ENCODE measurements around the gene KYAT1.

KYAT1 gene

GRCh38 chr9:128881884-128882676, at the start of gene KYAT1, which contains the start of gene LRRC8A:
TSS of gene KYAT1 (minus strand) at chr9:128881950. CDS start at chr9:128845405, 36,545 bp downstream.
TSS of gene LRRC8A (plus strand) at chr9:128882133. CDS start at chr9:128907165, 25,032 bp downstream.
- peak; percentile 99 for DNase-seq (ENCODE audit: low read depth)
- peak within 1 kb of the TSS; percentile 94 for H3K9ac ChIP-seq (ENCODE audit: low read length)
- H3K4me1 ChIP-seq (ENCODE audit: control insufficient read depth, insufficient read depth, low read length): peaks cover 12% of the 10 kb centered on the region
- H3K36me3 ChIP-seq (ENCODE audit: control insufficient read depth, insufficient read depth, low read length, severe bottlenecking): peaks cover 11% of the 10 kb centered on the region
- H3K4me3 ChIP-seq (ENCODE audit: low read length): peak within 1 kb of the TSS; percentile 95
- no peaks in the 10 kb centered on the region for H3K27me3 ChIP-seq (replicated peaks; ENCODE audit: control insufficient read depth, insufficient read depth, low read length)
- no peaks in the 10 kb centered on the region for H3K9me3 ChIP-seq (ENCODE audit: control insufficient read depth, low read length)

- Histone ChIP-seq H3K27me3 (replicated peaks; ENCODE audit: control insufficient read depth, insufficient read depth, low read length) (no peaks in the 10 kb centered on the region), H3K9me3 (ENCODE audit: control insufficient read depth, low read length) (no peaks in the 10 kb centered on the region), H3K36me3 (ENCODE audit: control insufficient read depth, insufficient read depth, low read length, severe bottlenecking) (no peaks in the 10 kb centered on the region), H3K4me3 (ENCODE audit: low read length) (no peak overlapping the region), H3K4me1 (ENCODE audit: control insufficient read depth, insufficient read depth, low read length) (no peaks in the 10 kb centered on the region), H3K9ac (ENCODE audit: low read length) (no peak overlapping the region)
- no peak for DNase-seq (ENCODE audit: low read depth)
These were observed 47.8 kb upstream of the KYAT1 start for GRCh38 chr9:128929560-128929959.

- Histone ChIP-seq H3K27me3 (replicated peaks; ENCODE audit: control insufficient read depth, insufficient read depth, low read length) (no peaks in the 10 kb centered on the region), H3K4me3 (ENCODE audit: low read length) (no peak overlapping the region), H3K36me3 (ENCODE audit: control insufficient read depth, insufficient read depth, low read length, severe bottlenecking) (no peaks in the 10 kb centered on the region), H3K9ac (ENCODE audit: low read length) (no peak overlapping the region), H3K4me1 (ENCODE audit: control insufficient read depth, insufficient read depth, low read length) (no peaks in the 10 kb centered on the region), H3K9me3 (ENCODE audit: control insufficient read depth, low read length) (no peaks in the 10 kb centered on the region)
- no peak for DNase-seq (ENCODE audit: low read depth)
These were observed 46.9 kb upstream of the KYAT1 start for GRCh38 chr9:128928624-128929023.

- Histone ChIP-seq H3K4me3 (ENCODE audit: low read length) (no peak overlapping the region), H3K36me3 (ENCODE audit: control insufficient read depth, insufficient read depth, low read length, severe bottlenecking) (no peaks in the 10 kb centered on the region), H3K4me1 (ENCODE audit: control insufficient read depth, insufficient read depth, low read length) (peaks cover 4% of the 10 kb centered on the region), H3K9ac (ENCODE audit: low read length) (no peak overlapping the region), H3K9me3 (ENCODE audit: control insufficient read depth, low read length) (no peaks in the 10 kb centered on the region), H3K27me3 (replicated peaks; ENCODE audit: control insufficient read depth, insufficient read depth, low read length) (no peaks in the 10 kb centered on the region)
- peak; percentile 68 for DNase-seq (ENCODE audit: low read depth)
These were observed 46.1 kb upstream of the KYAT1 start for GRCh38 chr9:128927731-128928411.

GRCh38 chr9:128923493-128923883, 41.7 kb upstream of the KYAT1 start:
- H3K4me3 ChIP-seq (ENCODE audit: low read length): no peak overlapping the region
- H3K36me3 ChIP-seq (ENCODE audit: control insufficient read depth, insufficient read depth, low read length, severe bottlenecking): no peaks in the 10 kb centered on the region
- H3K27me3 ChIP-seq (replicated peaks; ENCODE audit: control insufficient read depth, insufficient read depth, low read length): no peaks in the 10 kb centered on the region
- H3K9ac ChIP-seq (ENCODE audit: low read length): no peak overlapping the region
- no peak for DNase-seq (ENCODE audit: low read depth)
- no peaks in the 10 kb centered on the region for H3K9me3 ChIP-seq (ENCODE audit: control insufficient read depth, low read length)
- peaks cover 30% of the 10 kb centered on the region for H3K4me1 ChIP-seq (ENCODE audit: control insufficient read depth, insufficient read depth, low read length)

GRCh38 chr9:128921881-128922763, 40.4 kb upstream of the KYAT1 start:
- peak overlapping the region; percentile 85 for H3K9ac ChIP-seq (ENCODE audit: low read length)
- peak overlapping the region; percentile 78 for H3K4me3 ChIP-seq (ENCODE audit: low read length)
- DNase-seq (ENCODE audit: low read depth): peak; percentile 55
- no peaks in the 10 kb centered on the region for H3K27me3 ChIP-seq (replicated peaks; ENCODE audit: control insufficient read depth, insufficient read depth, low read length)
- peaks cover 7% of the 10 kb centered on the region for H3K36me3 ChIP-seq (ENCODE audit: control insufficient read depth, insufficient read depth, low read length, severe bottlenecking)
- no peaks in the 10 kb centered on the region for H3K9me3 ChIP-seq (ENCODE audit: control insufficient read depth, low read length)
- H3K4me1 ChIP-seq (ENCODE audit: control insufficient read depth, insufficient read depth, low read length): peaks cover 35% of the 10 kb centered on the region

GRCh38 chr9:128920381-128921058, 38.8 kb upstream of the KYAT1 start, which contains the start of gene PHYHD1:
TSS of gene PHYHD1 (plus strand) at chr9:128920982. CDS start at chr9:128922324, 1,342 bp downstream.
- no peak for DNase-seq (ENCODE audit: low read depth)
- H3K4me3 ChIP-seq (ENCODE audit: low read length): peak within 1 kb of the TSS; percentile 78
- peaks cover 7% of the 10 kb centered on the region for H3K36me3 ChIP-seq (ENCODE audit: control insufficient read depth, insufficient read depth, low read length, severe bottlenecking)
- H3K4me1 ChIP-seq (ENCODE audit: control insufficient read depth, insufficient read depth, low read length): peaks cover 51% of the 10 kb centered on the region
- H3K9me3 ChIP-seq (ENCODE audit: control insufficient read depth, low read length): no peaks in the 10 kb centered on the region
- H3K27me3 ChIP-seq (replicated peaks; ENCODE audit: control insufficient read depth, insufficient read depth, low read length): no peaks in the 10 kb centered on the region
- peak within 1 kb of the TSS; percentile 85 for H3K9ac ChIP-seq (ENCODE audit: low read length)

GRCh38 chr9:128919402-128920089, 37.8 kb upstream of the KYAT1 start:
- H3K36me3 ChIP-seq (ENCODE audit: control insufficient read depth, insufficient read depth, low read length, severe bottlenecking): peaks cover 7% of the 10 kb centered on the region
- H3K9ac ChIP-seq (ENCODE audit: low read length): no peak overlapping the region
- no peak overlapping the region for H3K4me3 ChIP-seq (ENCODE audit: low read length)
- DNase-seq (ENCODE audit: low read depth): no peak
- H3K27me3 ChIP-seq (replicated peaks; ENCODE audit: control insufficient read depth, insufficient read depth, low read length): no peaks in the 10 kb centered on the region
- H3K4me1 ChIP-seq (ENCODE audit: control insufficient read depth, insufficient read depth, low read length): peaks cover 52% of the 10 kb centered on the region
- H3K9me3 ChIP-seq (ENCODE audit: control insufficient read depth, low read length): no peaks in the 10 kb centered on the region

- peaks cover 7% of the 10 kb centered on the region for H3K36me3 ChIP-seq (ENCODE audit: control insufficient read depth, insufficient read depth, low read length, severe bottlenecking)
- peaks cover 56% of the 10 kb centered on the region for H3K4me1 ChIP-seq (ENCODE audit: control insufficient read depth, insufficient read depth, low read length)
- H3K4me3 ChIP-seq (ENCODE audit: low read length): no peak overlapping the region
- no peaks in the 10 kb centered on the region for H3K27me3 ChIP-seq (replicated peaks; ENCODE audit: control insufficient read depth, insufficient read depth, low read length)
- H3K9ac ChIP-seq (ENCODE audit: low read length): peak overlapping the region; percentile 24
- H3K9me3 ChIP-seq (ENCODE audit: control insufficient read depth, low read length): no peaks in the 10 kb centered on the region
- DNase-seq (ENCODE audit: low read depth): no peak
These were observed 37.2 kb upstream of the KYAT1 start for GRCh38 chr9:128918921-128919320.

- Histone ChIP-seq H3K9me3 (ENCODE audit: control insufficient read depth, low read length) (no peaks in the 10 kb centered on the region), H3K36me3 (ENCODE audit: control insufficient read depth, insufficient read depth, low read length, severe bottlenecking) (peaks cover 7% of the 10 kb centered on the region), H3K4me3 (ENCODE audit: low read length) (no peak overlapping the region), H3K4me1 (ENCODE audit: control insufficient read depth, insufficient read depth, low read length) (peaks cover 67% of the 10 kb centered on the region), H3K27me3 (replicated peaks; ENCODE audit: control insufficient read depth, insufficient read depth, low read length) (no peaks in the 10 kb centered on the region), H3K9ac (ENCODE audit: low read length) (peak overlapping the region; percentile 92)
- peak; percentile 67 for DNase-seq (ENCODE audit: low read depth)
These were observed 35.5 kb upstream of the KYAT1 start for GRCh38 chr9:128917151-128917849.

Measured in adipocyte (in vitro differentiated cells).